ENCODE data around the gene PCK2.

Gene PCK2

DNA sequence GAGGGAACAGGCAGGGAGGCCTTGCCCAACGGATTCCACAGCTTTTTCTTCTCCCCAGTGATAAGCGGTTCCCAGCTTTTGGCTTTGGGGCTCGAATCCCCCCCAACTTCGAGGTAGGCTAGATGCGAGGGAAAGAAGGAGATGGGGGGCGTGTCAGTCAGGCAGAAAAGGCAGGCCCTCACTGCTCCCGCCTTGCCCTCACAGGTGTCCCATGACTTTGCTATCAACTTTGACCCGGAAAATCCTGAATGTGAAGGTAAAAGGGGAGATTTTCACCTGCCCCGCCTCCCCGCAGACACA is 17.9 kb upstream of the PCK2 start:
- DNase-seq (ENCODE audit: low spot score): no peak
- in situ Hi-C loops (cut with MboI; ENCODE audit: low pct_unique_long_range_greater_than_20kb, low sequenced_read_pairs, unreplicated experiment): loop anchor here (25.0 kb wide), 1 partner anchor 89 kb away; the partner anchor contains the start of gene DHRS4L2
- TF ChIP-seq, protein P1, sequence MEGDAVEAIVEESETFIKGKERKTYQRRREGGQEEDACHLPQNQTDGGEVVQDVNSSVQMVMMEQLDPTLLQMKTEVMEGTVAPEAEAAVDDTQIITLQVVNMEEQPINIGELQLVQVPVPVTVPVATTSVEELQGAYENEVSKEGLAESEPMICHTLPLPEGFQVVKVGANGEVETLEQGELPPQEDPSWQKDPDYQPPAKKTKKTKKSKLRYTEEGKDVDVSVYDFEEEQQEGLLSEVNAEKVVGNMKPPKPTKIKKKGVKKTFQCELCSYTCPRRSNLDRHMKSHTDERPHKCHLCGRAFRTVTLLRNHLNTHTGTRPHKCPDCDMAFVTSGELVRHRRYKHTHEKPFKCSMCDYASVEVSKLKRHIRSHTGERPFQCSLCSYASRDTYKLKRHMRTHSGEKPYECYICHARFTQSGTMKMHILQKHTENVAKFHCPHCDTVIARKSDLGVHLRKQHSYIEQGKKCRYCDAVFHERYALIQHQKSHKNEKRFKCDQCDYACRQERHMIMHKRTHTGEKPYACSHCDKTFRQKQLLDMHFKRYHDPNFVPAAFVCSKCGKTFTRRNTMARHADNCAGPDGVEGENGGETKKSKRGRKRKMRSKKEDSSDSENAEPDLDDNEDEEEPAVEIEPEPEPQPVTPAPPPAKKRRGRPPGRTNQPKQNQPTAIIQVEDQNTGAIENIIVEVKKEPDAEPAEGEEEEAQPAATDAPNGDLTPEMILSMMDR (IDR thresholded peaks at IDR 0.05; ENCODE audit: extremely low read depth, insufficient read depth, missing control alignments): no peak

DNA sequence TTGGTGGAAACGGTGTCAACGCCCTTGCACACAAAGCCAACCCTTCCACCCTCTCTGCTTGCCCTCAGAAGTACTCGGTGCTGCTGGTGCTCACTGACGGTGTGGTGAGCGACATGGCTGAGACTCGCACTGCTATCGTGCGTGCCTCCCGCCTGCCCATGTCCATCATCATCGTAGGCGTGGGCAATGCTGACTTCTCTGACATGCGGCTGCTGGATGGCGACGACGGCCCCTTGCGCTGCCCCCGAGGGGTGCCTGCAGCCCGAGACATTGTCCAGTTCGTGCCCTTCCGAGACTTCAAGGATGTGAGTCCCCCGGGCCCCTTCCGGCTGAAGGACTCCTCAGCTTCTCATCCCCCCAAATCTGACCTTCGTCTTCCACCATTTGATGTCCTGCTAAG is 17.0 kb upstream of the PCK2 start:
- DNase-seq (ENCODE audit: low spot score): no peak
- TF ChIP-seq, protein P1 (IDR thresholded peaks at IDR 0.05; ENCODE audit: extremely low read depth, insufficient read depth, missing control alignments): no peak
- in situ Hi-C loops (cut with MboI; ENCODE audit: low pct_unique_long_range_greater_than_20kb, low sequenced_read_pairs, unreplicated experiment): loop anchor here (25.0 kb wide), 1 partner anchor 90 kb away; the partner anchor contains the start of gene DHRS4L2

DNA sequence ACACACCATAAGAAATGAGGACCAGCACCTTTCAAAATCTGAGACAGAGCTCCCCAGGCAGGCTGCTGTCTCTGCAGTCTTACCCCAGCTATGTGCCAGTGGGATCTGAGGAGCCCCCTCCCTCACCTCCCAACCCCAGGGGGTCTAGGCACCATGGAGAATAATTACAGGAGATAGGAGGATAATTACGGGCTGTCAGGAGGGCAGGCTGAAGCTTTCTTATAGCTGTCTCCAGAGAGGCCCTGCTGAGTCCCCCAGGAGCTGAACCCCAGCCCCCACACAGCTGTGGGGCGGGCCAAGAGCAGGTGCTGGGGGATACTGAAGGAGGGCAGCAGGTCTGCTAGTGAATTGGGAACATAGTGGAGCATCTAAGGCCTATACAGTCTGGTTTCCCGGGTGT is 16.0 kb upstream of the PCK2 start:
- in situ Hi-C loops (cut with MboI; ENCODE audit: low pct_unique_long_range_greater_than_20kb, low sequenced_read_pairs, unreplicated experiment): loop anchor here (25.0 kb wide), 1 partner anchor 91 kb away; the partner anchor contains the start of gene DHRS4L2
- TF ChIP-seq, protein P1 (IDR thresholded peaks at IDR 0.05; ENCODE audit: extremely low read depth, insufficient read depth, missing control alignments): no peak
- DNase-seq (ENCODE audit: low spot score): no peak

DNA sequence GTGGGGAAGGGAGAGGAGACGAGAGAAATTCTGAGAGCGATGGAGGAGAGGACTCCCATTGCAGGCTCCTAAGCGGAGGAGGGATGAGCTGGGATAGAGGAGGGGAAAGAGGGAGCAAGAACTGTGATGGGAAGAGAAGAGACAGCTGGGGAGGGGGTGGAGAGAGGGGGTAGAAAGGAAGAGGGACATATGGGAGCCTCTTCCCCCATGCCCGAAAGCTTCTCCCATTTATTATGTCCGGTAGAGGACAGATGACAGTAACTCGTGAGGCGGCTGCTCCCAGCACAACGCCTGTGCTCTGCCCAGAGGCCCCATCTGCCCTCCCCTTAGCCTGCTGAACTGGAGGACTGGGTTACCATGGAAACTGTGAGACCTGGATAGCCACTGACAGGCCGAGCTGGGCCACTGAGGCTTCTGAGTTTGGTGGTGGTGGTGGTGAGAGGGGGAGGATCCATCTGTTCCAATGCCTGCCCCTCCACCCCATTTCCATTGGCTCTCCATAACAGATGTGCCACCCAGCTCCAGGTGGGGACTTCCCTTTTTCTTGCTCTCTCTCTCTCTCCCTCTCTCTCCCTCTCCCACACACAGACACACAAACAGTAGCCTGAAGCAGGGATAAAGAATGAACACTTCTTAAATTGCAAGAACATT is 14.5 kb upstream of the PCK2 start:
- DNase-seq (ENCODE audit: low spot score): no peak
- in situ Hi-C loops (cut with MboI; ENCODE audit: low pct_unique_long_range_greater_than_20kb, low sequenced_read_pairs, unreplicated experiment): loop anchor here (25.0 kb wide), 1 partner anchor 92 kb away; the partner anchor contains the start of gene DHRS4L2
- TF ChIP-seq, protein P1 (IDR thresholded peaks at IDR 0.05; ENCODE audit: extremely low read depth, insufficient read depth, missing control alignments): no peak

DNA sequence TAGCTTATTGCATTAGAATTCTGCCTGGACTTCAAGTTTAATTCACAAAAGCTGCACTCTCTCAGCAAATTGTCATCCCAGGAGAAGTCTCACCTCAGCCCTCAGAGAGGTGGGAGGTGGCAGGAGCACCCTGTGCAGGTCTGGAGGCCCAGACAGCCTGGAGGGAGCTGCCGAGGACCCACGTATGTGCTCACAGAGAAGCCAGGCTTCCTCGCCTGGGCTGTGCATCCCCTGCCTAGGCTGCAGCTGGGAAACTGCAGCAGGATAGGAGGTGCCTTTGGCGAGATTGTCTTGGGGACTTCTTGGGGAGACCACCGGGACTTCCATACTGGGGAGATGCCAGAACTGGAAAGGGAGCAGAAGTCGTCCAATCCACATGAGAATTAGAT is 14.0 kb upstream of the PCK2 start:
- in situ Hi-C loops (cut with MboI; ENCODE audit: low pct_unique_long_range_greater_than_20kb, low sequenced_read_pairs, unreplicated experiment): loop anchor here (25.0 kb wide), 1 partner anchor 93 kb away; the partner anchor contains the start of gene DHRS4L2
- no peak for DNase-seq (ENCODE audit: low spot score)
- TF ChIP-seq, protein P1 (IDR thresholded peaks at IDR 0.05; ENCODE audit: extremely low read depth, insufficient read depth, missing control alignments): no peak

GRCh38 chr14:24080888-24081738 is 13.0 kb upstream of the PCK2 start:
- in situ Hi-C loops (cut with MboI; ENCODE audit: low pct_unique_long_range_greater_than_20kb, low sequenced_read_pairs, unreplicated experiment): loop anchor here (25.0 kb wide), 1 partner anchor 94 kb away; the partner anchor contains the start of gene DHRS4L2
- peak; percentile 91 for DNase-seq (ENCODE audit: low spot score)
- TF ChIP-seq, protein P1 (IDR thresholded peaks at IDR 0.05; ENCODE audit: extremely low read depth, insufficient read depth, missing control alignments): no peak
